Measurements from ENCODE around the gene NPAS2. TPM values are rescaled to one million over a fixed set of nuclear protein-coding genes. Genes with fewer than 3 reads are reported as not detected.

NPAS2 gene
- total RNA-seq, 2 donors from 2014 or later: 24.2 to 45.8 TPM

DNA sequence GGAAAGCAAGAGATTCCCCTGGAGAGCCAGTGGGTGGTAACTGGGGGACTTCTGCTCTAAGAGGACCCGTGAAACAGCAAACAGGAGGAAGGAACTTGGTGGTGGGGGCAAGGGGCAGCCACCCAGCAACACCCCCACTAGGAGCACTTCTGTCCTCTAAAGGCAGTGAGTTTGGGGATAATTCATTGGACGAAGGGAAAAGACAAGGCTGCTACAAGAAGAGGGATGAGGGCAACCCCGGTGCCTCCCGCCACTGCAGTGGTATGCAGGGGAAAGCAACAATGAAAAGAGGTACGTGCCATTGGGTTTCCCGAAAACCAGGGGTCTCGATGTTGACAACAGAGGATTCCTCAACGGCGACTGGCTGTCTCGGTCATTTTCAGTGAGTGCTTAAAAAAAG is 191.2 kb downstream of the NPAS2 start:
- Histone ChIP-seq H3K27ac (no peak overlapping the region), H3K9me3 (no peaks in the 10 kb centered on the region), H3K27me3 (replicated peaks; ENCODE audit: insufficient read depth) (no peaks in the 10 kb centered on the region), H3K36me3 (no peaks in the 10 kb centered on the region), H3K4me3 (no peak overlapping the region), H3K4me1 (replicated peaks) (peaks cover 2% of the 10 kb centered on the region)
- intact Hi-C loops (cut with DNase I): no loop called here
- WGBS: 88% methylated on average over 10 of the region's 10 CpGs
- no peak for DNase-seq (ENCODE audit: low spot score)
- TF ChIP-seq POLR2AphosphoS5 (IDR thresholded peaks at IDR 0.05): no peak
- TF ChIP-seq, protein P1, sequence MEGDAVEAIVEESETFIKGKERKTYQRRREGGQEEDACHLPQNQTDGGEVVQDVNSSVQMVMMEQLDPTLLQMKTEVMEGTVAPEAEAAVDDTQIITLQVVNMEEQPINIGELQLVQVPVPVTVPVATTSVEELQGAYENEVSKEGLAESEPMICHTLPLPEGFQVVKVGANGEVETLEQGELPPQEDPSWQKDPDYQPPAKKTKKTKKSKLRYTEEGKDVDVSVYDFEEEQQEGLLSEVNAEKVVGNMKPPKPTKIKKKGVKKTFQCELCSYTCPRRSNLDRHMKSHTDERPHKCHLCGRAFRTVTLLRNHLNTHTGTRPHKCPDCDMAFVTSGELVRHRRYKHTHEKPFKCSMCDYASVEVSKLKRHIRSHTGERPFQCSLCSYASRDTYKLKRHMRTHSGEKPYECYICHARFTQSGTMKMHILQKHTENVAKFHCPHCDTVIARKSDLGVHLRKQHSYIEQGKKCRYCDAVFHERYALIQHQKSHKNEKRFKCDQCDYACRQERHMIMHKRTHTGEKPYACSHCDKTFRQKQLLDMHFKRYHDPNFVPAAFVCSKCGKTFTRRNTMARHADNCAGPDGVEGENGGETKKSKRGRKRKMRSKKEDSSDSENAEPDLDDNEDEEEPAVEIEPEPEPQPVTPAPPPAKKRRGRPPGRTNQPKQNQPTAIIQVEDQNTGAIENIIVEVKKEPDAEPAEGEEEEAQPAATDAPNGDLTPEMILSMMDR (IDR thresholded peaks at IDR 0.05): no peak
- TF ChIP-seq POLR2A (IDR thresholded peaks at IDR 0.05): no peak

- H3K4me3 ChIP-seq: no peak overlapping the region
- no peaks in the 10 kb centered on the region for H3K27me3 ChIP-seq (replicated peaks; ENCODE audit: insufficient read depth)
- intact Hi-C loops (cut with DNase I): loop anchor here (1.0 kb wide), 1 partner anchor 142 kb away; no protein-coding TSS in a partner anchor
- DNase-seq (ENCODE audit: low spot score): no peak
- no peaks in the 10 kb centered on the region for H3K36me3 ChIP-seq
- TF ChIP-seq POLR2AphosphoS5 (IDR thresholded peaks at IDR 0.05): no peak
- no peaks in the 10 kb centered on the region for H3K9me3 ChIP-seq
- peaks cover 2% of the 10 kb centered on the region for H3K4me1 ChIP-seq (replicated peaks)
- 55% methylated on average over 8 of the region's 8 CpGs for WGBS
- no peak overlapping the region for H3K27ac ChIP-seq
These were observed 192.2 kb downstream of the NPAS2 start for GRCh38 chr2:101012054-101012705.

- Histone ChIP-seq H3K4me1 (replicated peaks) (peaks cover 1% of the 10 kb centered on the region), H3K36me3 (no peaks in the 10 kb centered on the region), H3K9me3 (no peaks in the 10 kb centered on the region), H3K27ac (no peak overlapping the region), H3K27me3 (replicated peaks; ENCODE audit: insufficient read depth) (no peaks in the 10 kb centered on the region), H3K4me3 (no peak overlapping the region)
- WGBS: 31% methylated on average over 5 of the region's 5 CpGs
- TF ChIP-seq, protein P1 (IDR thresholded peaks at IDR 0.05): peak; percentile 68 to 89 (median 82)
- TF ChIP-seq POLR2AphosphoS5 (IDR thresholded peaks at IDR 0.05) (peak; percentile 45), POLR2A (IDR thresholded peaks at IDR 0.05) (no peak)
- intact Hi-C loops (cut with DNase I): loop anchor here (1.0 kb wide), 1 partner anchor 142 kb away; no protein-coding TSS in a partner anchor
- DNase-seq (ENCODE audit: low spot score): peak; percentile 33
These were observed 192.8 kb downstream of the NPAS2 start for GRCh38 chr2:101012706-101013181.

GRCh38 chr2:101014264-101014857 is 194.4 kb downstream of the NPAS2 start:
- H3K27me3 ChIP-seq (replicated peaks; ENCODE audit: insufficient read depth): no peaks in the 10 kb centered on the region
- WGBS: 93% methylated on average over 6 of the region's 6 CpGs
- TF ChIP-seq POLR2AphosphoS5 (IDR thresholded peaks at IDR 0.05): no peak
- TF ChIP-seq, protein P1 (IDR thresholded peaks at IDR 0.05): no peak
- no peak for TF ChIP-seq POLR2A (IDR thresholded peaks at IDR 0.05)
- H3K4me1 ChIP-seq (replicated peaks): no peaks in the 10 kb centered on the region
- H3K4me3 ChIP-seq: no peak overlapping the region
- no peak for DNase-seq (ENCODE audit: low spot score)
- no peaks in the 10 kb centered on the region for H3K36me3 ChIP-seq
- H3K9me3 ChIP-seq: no peaks in the 10 kb centered on the region
- intact Hi-C loops (cut with DNase I): no loop called here
- H3K27ac ChIP-seq: no peak overlapping the region

GRCh38 chr2:101017371-101017770 is 197.4 kb downstream of the NPAS2 start:
- H3K27ac ChIP-seq: no peak overlapping the region
- no peak for TF ChIP-seq POLR2AphosphoS5 (IDR thresholded peaks at IDR 0.05)
- TF ChIP-seq, protein P1 (IDR thresholded peaks at IDR 0.05): no peak
- no peak for TF ChIP-seq POLR2A (IDR thresholded peaks at IDR 0.05)
- no peaks in the 10 kb centered on the region for H3K4me1 ChIP-seq (replicated peaks)
- peaks cover 0 to 6% of the 10 kb centered on the region in 2 donors for H3K36me3 ChIP-seq
- 76% methylated on average over 3 of the region's 3 CpGs for WGBS
- intact Hi-C loops (cut with DNase I): no loop called here
- no peak for DNase-seq (ENCODE audit: low spot score)
- no peaks in the 10 kb centered on the region for H3K9me3 ChIP-seq
- H3K27me3 ChIP-seq (replicated peaks; ENCODE audit: insufficient read depth): no peaks in the 10 kb centered on the region
- no peak overlapping the region for H3K4me3 ChIP-seq
